Measurements from ENCODE around the gene TLL2.

TLL2 gene

DNA sequence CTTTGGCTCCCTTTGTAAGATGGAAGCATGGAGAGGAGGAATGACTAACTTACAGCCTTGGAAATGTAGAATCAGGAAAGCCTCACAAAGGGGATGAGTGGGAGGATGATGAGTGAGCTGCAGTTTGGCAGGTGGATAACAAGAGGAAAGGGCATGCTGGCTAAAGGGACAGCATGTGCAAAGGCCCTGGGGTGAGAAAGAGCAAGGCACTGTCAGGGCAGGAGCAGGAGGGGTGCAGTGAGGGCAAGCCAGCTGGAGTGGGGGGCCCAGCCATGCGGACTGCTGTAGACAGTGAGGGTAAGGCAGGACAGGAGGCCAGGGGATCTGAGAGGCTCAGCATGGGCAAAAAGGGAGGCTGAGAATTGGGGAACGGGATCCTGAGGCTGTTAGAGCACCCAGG, 20.5 kb downstream of the TLL2 start:
- H3K4me3 ChIP-seq (ENCODE audit: control insufficient read depth, low read depth, low read length) = no peak overlapping the region
- DNase-seq (ENCODE audit: low read depth) = no peak
- TF ChIP-seq, protein P1, sequence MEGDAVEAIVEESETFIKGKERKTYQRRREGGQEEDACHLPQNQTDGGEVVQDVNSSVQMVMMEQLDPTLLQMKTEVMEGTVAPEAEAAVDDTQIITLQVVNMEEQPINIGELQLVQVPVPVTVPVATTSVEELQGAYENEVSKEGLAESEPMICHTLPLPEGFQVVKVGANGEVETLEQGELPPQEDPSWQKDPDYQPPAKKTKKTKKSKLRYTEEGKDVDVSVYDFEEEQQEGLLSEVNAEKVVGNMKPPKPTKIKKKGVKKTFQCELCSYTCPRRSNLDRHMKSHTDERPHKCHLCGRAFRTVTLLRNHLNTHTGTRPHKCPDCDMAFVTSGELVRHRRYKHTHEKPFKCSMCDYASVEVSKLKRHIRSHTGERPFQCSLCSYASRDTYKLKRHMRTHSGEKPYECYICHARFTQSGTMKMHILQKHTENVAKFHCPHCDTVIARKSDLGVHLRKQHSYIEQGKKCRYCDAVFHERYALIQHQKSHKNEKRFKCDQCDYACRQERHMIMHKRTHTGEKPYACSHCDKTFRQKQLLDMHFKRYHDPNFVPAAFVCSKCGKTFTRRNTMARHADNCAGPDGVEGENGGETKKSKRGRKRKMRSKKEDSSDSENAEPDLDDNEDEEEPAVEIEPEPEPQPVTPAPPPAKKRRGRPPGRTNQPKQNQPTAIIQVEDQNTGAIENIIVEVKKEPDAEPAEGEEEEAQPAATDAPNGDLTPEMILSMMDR (IDR thresholded peaks at IDR 0.05; ENCODE audit: control insufficient read depth, insufficient read depth, low read depth, low read length, missing control alignments) = no peak

DNA sequence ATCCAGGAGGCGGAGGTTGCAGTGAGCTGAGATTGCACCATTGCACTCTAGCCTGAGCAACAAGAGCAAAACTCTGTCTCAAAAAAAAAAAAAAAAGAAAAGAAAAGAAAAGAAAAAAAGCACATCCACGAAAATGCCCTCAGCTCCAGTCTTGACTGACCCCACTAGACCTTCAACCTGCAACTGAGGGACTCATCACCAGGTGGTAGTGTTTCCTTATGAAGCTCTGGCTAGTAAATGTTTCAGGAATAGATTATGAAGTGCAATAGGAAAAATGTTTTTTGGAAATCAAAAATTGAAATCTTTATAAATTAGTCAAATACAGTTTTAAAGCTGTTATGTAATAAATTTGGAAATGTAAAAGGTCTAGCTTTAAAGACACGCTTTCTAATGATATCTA, 22.4 kb downstream of the TLL2 start:
- DNase-seq (ENCODE audit: low read depth) = no peak

DNA sequence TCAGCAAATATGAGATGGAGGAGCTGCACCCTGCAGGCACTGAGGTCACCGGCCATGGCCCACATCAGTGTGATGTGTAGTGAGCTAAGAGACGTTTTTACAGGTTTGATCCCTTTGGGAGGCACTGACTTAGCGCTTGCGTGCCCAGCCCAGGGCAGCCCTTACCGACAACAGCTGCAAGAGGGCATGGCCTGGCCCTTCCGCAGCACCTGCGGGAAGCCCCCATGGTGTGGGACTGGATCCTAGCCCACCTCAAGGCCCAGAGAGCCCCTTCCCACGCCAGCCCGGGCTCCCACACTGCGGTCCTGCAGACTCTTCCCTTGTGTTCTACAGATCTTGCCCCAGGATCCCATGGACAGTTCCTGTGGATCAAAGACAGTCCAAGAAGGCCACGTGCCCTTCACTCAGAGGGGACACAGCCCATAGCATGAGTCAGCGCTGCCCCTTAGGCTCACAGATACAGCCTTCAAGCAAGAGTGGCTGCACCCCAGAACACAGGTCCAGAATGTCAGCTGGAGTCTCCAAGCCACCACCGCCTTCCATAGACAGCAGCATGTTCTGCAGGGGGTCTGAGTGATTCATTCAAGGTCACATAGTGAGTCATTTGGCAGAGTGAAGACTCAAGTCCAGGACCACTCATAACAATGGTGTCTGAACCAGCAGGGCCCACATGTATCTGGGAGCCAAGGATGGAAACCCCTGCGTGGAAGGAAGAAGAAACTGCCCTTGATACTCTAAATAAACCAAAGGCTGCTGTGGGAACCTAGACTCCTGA, 25.4 kb downstream of the TLL2 start:
- DNase-seq (ENCODE audit: low read depth) = no peak
- H3K4me3 ChIP-seq (ENCODE audit: control insufficient read depth, low read depth, low read length) = no peak overlapping the region
- TF ChIP-seq, protein P1 (IDR thresholded peaks at IDR 0.05; ENCODE audit: control insufficient read depth, insufficient read depth, low read depth, low read length, missing control alignments) = no peak

More for the DNA sequence above, 22.4 kb downstream of the TLL2 start:
- no peak overlapping the region for H3K4me3 ChIP-seq (ENCODE audit: control insufficient read depth, low read depth, low read length)
- TF ChIP-seq, protein P1 (IDR thresholded peaks at IDR 0.05; ENCODE audit: control insufficient read depth, insufficient read depth, low read depth, low read length, missing control alignments) = peak; percentile 15

DNA sequence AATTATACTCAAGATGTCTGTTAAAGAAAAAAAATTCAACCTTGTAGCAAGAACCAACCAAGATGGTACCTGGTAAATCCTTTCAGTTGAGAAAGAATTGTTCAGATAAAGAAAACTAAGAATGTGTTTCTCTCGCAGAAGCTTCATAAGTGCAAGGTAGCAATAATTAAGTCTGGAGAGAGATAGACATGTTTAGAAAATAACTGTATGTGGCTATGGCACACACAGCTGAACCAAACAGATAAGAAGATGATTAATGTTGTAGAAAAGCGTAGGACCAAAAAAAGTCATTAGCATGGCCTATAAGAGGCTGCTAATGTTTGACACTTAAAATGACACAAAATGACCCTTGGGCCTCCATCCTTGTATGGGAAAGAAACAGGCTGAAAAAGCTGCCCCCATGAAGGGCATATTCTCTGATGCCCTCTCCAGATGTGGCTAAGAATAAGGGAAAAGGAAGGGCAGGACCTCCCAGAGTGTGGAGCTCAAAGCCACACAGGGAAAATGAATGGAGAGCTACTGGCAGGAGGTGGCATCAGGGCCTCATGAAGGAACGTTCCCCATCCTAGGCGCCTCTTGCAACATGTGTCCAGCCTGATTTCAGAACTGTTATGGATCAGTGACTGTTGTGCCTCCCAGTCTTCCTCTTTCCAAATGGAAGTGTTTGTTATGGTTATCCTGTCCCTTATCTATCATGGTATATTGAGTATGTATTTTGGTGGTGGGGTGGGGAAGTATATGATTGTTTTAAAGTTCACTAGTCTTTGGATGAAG, 30.7 kb downstream of the TLL2 start:
- TF ChIP-seq, protein P1 (IDR thresholded peaks at IDR 0.05; ENCODE audit: control insufficient read depth, insufficient read depth, low read depth, low read length, missing control alignments) = no peak
- no peak overlapping the region for H3K4me3 ChIP-seq (ENCODE audit: control insufficient read depth, low read depth, low read length)
- no peak for DNase-seq (ENCODE audit: low read depth)

DNA sequence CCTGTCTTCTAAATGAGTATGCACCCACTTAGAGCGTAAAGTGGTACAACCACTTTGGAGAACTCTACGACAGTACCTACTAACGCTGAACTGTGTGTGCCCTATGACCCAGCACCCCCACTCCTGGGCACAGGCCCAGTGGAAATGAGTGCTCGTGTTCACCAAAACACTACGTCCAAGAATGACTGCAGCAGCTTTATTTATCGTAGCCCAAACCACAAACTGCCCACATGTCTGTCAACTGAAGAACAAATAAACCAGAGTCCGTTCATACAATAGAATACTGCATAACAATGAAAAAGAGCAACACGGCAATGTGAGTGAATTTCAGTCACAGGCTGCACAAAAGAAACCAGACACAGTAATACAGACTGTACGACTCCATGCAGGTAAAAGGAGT, 35.4 kb downstream of the TLL2 start:
- no peak overlapping the region for H3K4me3 ChIP-seq (ENCODE audit: control insufficient read depth, low read depth, low read length)
- DNase-seq (ENCODE audit: low read depth) = no peak

DNA sequence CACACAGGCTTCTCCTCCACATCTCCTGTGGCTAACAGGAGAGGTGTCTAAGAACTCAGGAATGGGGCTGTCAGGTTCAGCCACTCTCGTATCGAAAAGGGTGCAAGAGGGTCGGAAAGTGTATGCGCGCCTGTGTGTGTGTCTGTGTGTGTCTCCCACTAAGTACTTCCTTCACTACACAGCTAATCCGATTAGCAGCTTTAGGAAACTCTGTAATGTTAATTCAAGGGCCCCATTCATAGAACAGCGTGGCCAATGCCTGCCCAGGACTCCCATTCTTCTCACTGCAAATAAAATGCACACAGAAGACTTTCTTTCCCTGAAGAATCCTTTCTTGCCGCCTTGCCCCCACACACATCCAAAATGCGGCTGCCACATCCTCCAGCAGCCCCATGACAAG, 39.9 kb downstream of the TLL2 start:
- no peak for DNase-seq (ENCODE audit: low read depth)
- H3K4me3 ChIP-seq (ENCODE audit: control insufficient read depth, low read depth, low read length) = no peak overlapping the region
- TF ChIP-seq, protein P1 (IDR thresholded peaks at IDR 0.05; ENCODE audit: control insufficient read depth, insufficient read depth, low read depth, low read length, missing control alignments) = no peak

More for the DNA sequence above, 35.4 kb downstream of the TLL2 start:
- TF ChIP-seq, protein P1 (IDR thresholded peaks at IDR 0.05; ENCODE audit: control insufficient read depth, insufficient read depth, low read depth, low read length, missing control alignments) = no peak

Data from AG09309 (cell line).